22Rv1 (cell line): ENCODE data around the gene ZSCAN1.

Experiments used
- CTCF ChIP-seq: fragments of 450-650 bp; IDR thresholded peaks from 2 replicates; pipeline ENCODE4 v1.5.1; 2017; ENCODE audit warnings: mild to moderate bottlenecking
- ZFX ChIP-seq: fragments of 450-650 bp; IDR thresholded peaks from 2 replicates; pipeline ENCODE4 v1.6.1; 2017; ENCODE audit warnings: antibody characterized with exemption, borderline replicate concordance

GRCh38 chr19:58034477-58034793 lies 610 bp downstream of the ZSCAN1 start:
- TF ChIP-seq CTCF (no peak), ZFX (no peak)
